HepG2 (cell line): ENCODE data around the gene HDLBP. TPM values are rescaled to one million over a fixed set of nuclear protein-coding genes. Genes with fewer than 3 reads are reported as not detected.

ENCODE experiments used
- ATAC-seq: fragments of 200-7000 bp; cut with Tn5 transposase; 3 replicates; pipeline ENCODE4 v1.9.1; 2020; ENCODE audit warnings: mild to moderate bottlenecking, moderate library complexity
- BruUV-seq: library from RNA; stranded (reverse); fragments of 400-500 nt; replicated peaks from 2 replicates; lab custom pipeline; 2021; lab: Mats Ljungman, UMichigan
- CTCF ChIA-PET: fragments of 300-600 bp; formaldehyde crosslinking; extraction: SDS; loops from one replicate; lab custom pipeline; 2021; ENCODE audit warnings: low total read pairs, inconsistent platforms, low intra/inter-chr PET ratio; lab: Yijun Ruan, JAX
- POLR2A ChIA-PET: fragments of 350-600 bp; sonication (Branson Sonifier 250); formaldehyde crosslinking; loops from one replicate; lab custom pipeline; 2020; ENCODE audit warnings: antibody characterized with exemption, inconsistent platforms; lab: Yijun Ruan, JAX
- DNase-seq: peaks from one replicate; pipeline ENCODE4 v3.0.0-alpha.2; 2015; ENCODE audit warnings: low spot score
- FAIRE-seq: peaks from 3 replicates; lab custom pipeline; 2011; peaks lifted over from hg19 to GRCh38; lab: Jason Lieb, UNC
- H2AFZ ChIP-seq: one replicate; pipeline ENCODE4 v1.6.1; 2011; ENCODE audit warnings: low read length, inconsistent platforms
- H3K27ac ChIP-seq: fragments of 300-600 bp; 3 replicates; pipeline ENCODE4 v1.8.0; 2011; ENCODE audit warnings: mixed run types, mild to moderate bottlenecking, mixed read lengths, low read length, inconsistent platforms; ENCODE audit not compliant: insufficient read depth; ENCODE audit errors: extremely low read length
- H3K27me3 ChIP-seq, 2 experiments: fragments of 200-600 bp in 1 of 2; 2 replicates in 1 of 2; 3 replicates in 1 of 2; pipeline versions ENCODE4 v1.6.0 to v1.8.0; 2011; ENCODE audit warnings: low read length in 2 of 2, mild to moderate bottlenecking in 2 of 2, moderate library complexity in 2 of 2, inconsistent platforms in 1 of 2; ENCODE audit not compliant: insufficient read depth in 2 of 2, control insufficient read depth in 1 of 2
- H3K36me3 ChIP-seq, 2 experiments: fragments of 200-600 bp in 1 of 2; replicated peaks in 1 of 2; 2 replicates in 1 of 2; 3 replicates in 1 of 2; pipeline versions ENCODE4 v1.5.1 to v1.8.0; 2011; ENCODE audit warnings: low read length in 2 of 2, inconsistent platforms in 1 of 2; ENCODE audit not compliant: insufficient read depth in 2 of 2, control insufficient read depth in 1 of 2
- H3K4me1 ChIP-seq: 2 replicates; pipeline ENCODE4 v1.5.1; 2012; ENCODE audit warnings: low read length, inconsistent platforms; ENCODE audit not compliant: insufficient read depth
- H3K4me2 ChIP-seq: 2 replicates; pipeline ENCODE4 v1.6.0; 2011; ENCODE audit warnings: low read depth, low read length, inconsistent platforms
- H3K4me3 ChIP-seq, 3 experiments: fragments of 200-600 bp in 1 of 3; sonication (generic), shearing (Covaris generic) in 1 of 3; replicated peaks in 1 of 3; 2 replicates each; pipeline ENCODE4 v1.5.1; 2011 to 2016; ENCODE audit warnings: low read length in 3 of 3, inconsistent platforms in 2 of 3, low read depth in 2 of 3, mild to moderate bottlenecking in 2 of 3, control low read depth in 1 of 3, mixed read lengths in 1 of 3; ENCODE audit not compliant: insufficient read depth in 1 of 3
- H3K79me2 ChIP-seq: one replicate; pipeline ENCODE4 v1.6.1; 2011; ENCODE audit warnings: low read length, inconsistent platforms; ENCODE audit not compliant: insufficient read depth
- H3K9ac ChIP-seq: 2 replicates; pipeline ENCODE4 v1.6.0; 2011; ENCODE audit warnings: mild to moderate bottlenecking, low read depth, low read length, inconsistent platforms; ENCODE audit not compliant: insufficient read depth
- H3K9me3 ChIP-seq: 2 replicates; pipeline ENCODE4 v1.5.1; 2012; ENCODE audit warnings: mild to moderate bottlenecking, low read length
- H4K20me1 ChIP-seq: 2 replicates; pipeline ENCODE4 v1.6.0; 2011; ENCODE audit warnings: inconsistent platforms, mild to moderate bottlenecking, low read length, moderate library complexity; ENCODE audit not compliant: insufficient read depth
- CBX1 ChIP-seq: IDR thresholded peaks from one replicate; pipeline ENCODE4 v1.6.1; 2016; ENCODE audit warnings: antibody characterized with exemption, low read depth
- HNRNPL ChIP-seq: fragments of 200-400 bp; formaldehyde crosslinking; IDR thresholded peaks from 2 replicates; pipeline ENCODE4 v1.6.1; 2017; ENCODE audit warnings: mild to moderate bottlenecking, low read depth, low read length
- KDM5B ChIP-seq: sonication (generic); formaldehyde crosslinking; IDR thresholded peaks from 2 replicates; pipeline ENCODE4 v1.4.0; 2020; ENCODE audit warnings: missing genetic modification reagents, mild to moderate bottlenecking, borderline replicate concordance
- LCORL ChIP-seq, 2 experiments: fragments of 450-650 bp in 1 of 2; sonication (generic) in 1 of 2; formaldehyde crosslinking in 1 of 2; IDR thresholded peaks; 2 replicates each; pipeline versions ENCODE4 v1.5.0 to v1.6.1; 2017 to 2020; ENCODE audit warnings: antibody characterized with exemption in 1 of 2, missing genetic modification reagents in 1 of 2
- NCOA2 ChIP-seq: sonication (generic); formaldehyde crosslinking; IDR thresholded peaks from 2 replicates; pipeline ENCODE4 v1.8.0; 2022; ENCODE audit warnings: inconsistent platforms
- STAG1 ChIP-seq: sonication (generic); formaldehyde crosslinking; IDR thresholded peaks from 2 replicates; pipeline ENCODE4 v1.4.0; 2020; ENCODE audit warnings: missing genetic modification reagents
- TGIF2 ChIP-seq: IDR thresholded peaks from 2 replicates; pipeline ENCODE4 v1.6.1; 2016; ENCODE audit warnings: control low read depth, missing compliant biosample characterization
- ZBTB42 ChIP-seq: sonication (generic); formaldehyde crosslinking; IDR thresholded peaks from 2 replicates; pipeline ENCODE4 v1.5.0; 2020; ENCODE audit warnings: mild to moderate bottlenecking, missing genetic modification reagents
- ZNF264 ChIP-seq: sonication (generic); formaldehyde crosslinking; IDR thresholded peaks from 2 replicates; pipeline ENCODE4 v1.4.0; 2020; ENCODE audit warnings: missing genetic modification reagents
- ZNF362 ChIP-seq: sonication (generic); formaldehyde crosslinking; IDR thresholded peaks from 2 replicates; pipeline ENCODE4 v1.4.0; 2020; ENCODE audit warnings: missing genetic modification reagents, mild to moderate bottlenecking, borderline replicate concordance
- ZNF512B ChIP-seq: sonication (generic); formaldehyde crosslinking; IDR thresholded peaks from 2 replicates; pipeline ENCODE4 v1.5.1; 2020; ENCODE audit warnings: missing genetic modification reagents, mild to moderate bottlenecking, borderline replicate concordance
- ZNF598 ChIP-seq: sonication (generic); formaldehyde crosslinking; IDR thresholded peaks from 2 replicates; pipeline ENCODE4 v1.5.1; 2020; ENCODE audit warnings: mild to moderate bottlenecking, missing genetic modification reagents, borderline replicate concordance
- ZNF816 ChIP-seq: sonication (generic); formaldehyde crosslinking; IDR thresholded peaks from 2 replicates; pipeline ENCODE4 v1.8.0; 2022; ENCODE audit warnings: missing genetic modification reagents, mild to moderate bottlenecking, borderline replicate concordance
- ZNF879 ChIP-seq: sonication (generic); formaldehyde crosslinking; IDR thresholded peaks from 2 replicates; pipeline ENCODE4 v1.8.1; 2023; ENCODE audit warnings: missing genetic modification reagents
- ZSCAN22 ChIP-seq: sonication (generic); formaldehyde crosslinking; IDR thresholded peaks from 2 replicates; pipeline ENCODE4 v1.4.0; 2020; ENCODE audit warnings: mild to moderate bottlenecking, missing genetic modification reagents
- WGBS: methylation state at CpG from one replicate; pipeline ENCODE4 v1.1.6; 2017; ENCODE audit warnings: low lambda C conversion rate; 5-methylcytosine and 5-hydroxymethylcytosine counted together
- in situ Hi-C: cut with HindIII; loops from 2 replicates; pipeline ENCODE4 v1.10.0; 2017; ENCODE audit warnings: low pct_unique_long_range_greater_than_20kb; ENCODE audit not compliant: extremely low pct_ligation_motif_present
- intact Hi-C: fragments of 100-400 bp; cut with micrococcal nuclease; formaldehyde crosslinking; loops from one replicate; pipeline ENCODE4 v1.10.0; 2022; ENCODE audit not compliant: unreplicated experiment
- polyA plus RNA-seq, 8 experiments: library from polyadenylated mRNA; depleted of rRNA in 3 of 8; stranded (reverse) in 7 of 8; unstranded in 1 of 8; fragments of >200 nt; fragmentation: Illumina TruSeq in 4 of 8; extraction: Trizol in 4 of 8; gene quantifications; 2 replicates each; pipeline versions ENCODE4 v1.2.1 to v1.2.3, GENCODE V29; 2011 to 2016; ENCODE audit warnings: low read depth in 4 of 8, missing spikeins in 1 of 8, mixed read lengths in 1 of 8; ENCODE audit not compliant: insufficient read depth in 1 of 8
- total RNA-seq, 5 experiments: library from RNA; depleted of rRNA; stranded (reverse); fragments of >200 nt; fragmentation: Illumina TruSeq; extraction: Trizol; gene quantifications; 2 replicates each; pipeline ENCODE4 v1.2.3, GENCODE V29; 2016; ENCODE audit warnings: low read depth in 1 of 5

The HDLBP gene
- total and polyA plus RNA-seq, 2 of the 13 experiments (the other 11 are each of a cell fraction or from before 2014, with no cell fraction given), result 464 to 707 TPM

GRCh38 chr2:241275504-241275903 lies 40.0 kb downstream of the HDLBP start:
- ATAC-seq, result no peak
- no peak overlapping the region for H3K9ac ChIP-seq
- peaks cover 94% of the 10 kb centered on the region for H3K79me2 ChIP-seq
- no peak overlapping the region for H3K4me3 ChIP-seq
- no TSS peak for BruUV-seq
- H3K27ac ChIP-seq, result no peak overlapping the region
- H3K9me3 ChIP-seq, result no peaks in the 10 kb centered on the region
- FAIRE-seq, result no peak
- H4K20me1 ChIP-seq, result peaks cover 17% of the 10 kb centered on the region
- H3K27me3 ChIP-seq, result no peaks in the 10 kb centered on the region; a peak in 1 of 5 replicates
- H2AFZ ChIP-seq, result no peak overlapping the region
- no peak for TF ChIP-seq HNRNPL
- no peak for TF ChIP-seq NCOA2 (CRISPR knock-in tag)
- TF ChIP-seq ZNF598, result no peak
- TF ChIP-seq ZSCAN22 (CRISPR knock-in tag), result no peak
- TF ChIP-seq STAG1 (CRISPR knock-in tag), result no peak
- TF ChIP-seq ZNF879 (CRISPR knock-in tag), result no peak
- TF ChIP-seq ZNF512B, result no peak
- no peak for TF ChIP-seq ZNF362 (CRISPR knock-in tag)
- no peak for TF ChIP-seq KDM5B (CRISPR knock-in tag)
- no peak for TF ChIP-seq TGIF2
- TF ChIP-seq CBX1, result no peak
- TF ChIP-seq LCORL (IDR thresholded peaks at IDR 0.05), result no peak
- no peak for TF ChIP-seq LCORL (CRISPR knock-in tag; IDR thresholded peaks at IDR 0.05)
- TF ChIP-seq ZNF816 (CRISPR knock-in tag), result no peak
- TF ChIP-seq ZBTB42, result no peak
- TF ChIP-seq ZNF264 (CRISPR knock-in tag), result no peak
- in situ Hi-C loops (no loop called here), intact Hi-C loops (loop anchor here (10.0 kb wide), 1 partner anchor 79 kb away; the partner anchor contains the start of gene FARP2)
- ChIA-PET CTCF (no interaction called here), POLR2A (interaction anchor here (1.9 kb wide), 1 partner anchor 39 kb away, joined by 7 read pairs; no protein-coding TSS in a partner anchor)
- H3K36me3 ChIP-seq, result no peaks in the 10 kb centered on the region; a peak in 1 of 5 replicates
- H3K4me2 ChIP-seq, result no peak overlapping the region
- 98% methylated on average over 1 of the region's 1 CpG for WGBS
- no peak for DNase-seq
- H3K4me1 ChIP-seq, result peaks cover 52% of the 10 kb centered on the region
